Measurements from ENCODE around the gene CNN2. TPM values are rescaled to one million over a fixed set of nuclear protein-coding genes. Genes with fewer than 3 reads are reported as not detected.

The CNN2 gene
- total RNA-seq, 1 donor from 2014 or later, result 164 TPM

DNA sequence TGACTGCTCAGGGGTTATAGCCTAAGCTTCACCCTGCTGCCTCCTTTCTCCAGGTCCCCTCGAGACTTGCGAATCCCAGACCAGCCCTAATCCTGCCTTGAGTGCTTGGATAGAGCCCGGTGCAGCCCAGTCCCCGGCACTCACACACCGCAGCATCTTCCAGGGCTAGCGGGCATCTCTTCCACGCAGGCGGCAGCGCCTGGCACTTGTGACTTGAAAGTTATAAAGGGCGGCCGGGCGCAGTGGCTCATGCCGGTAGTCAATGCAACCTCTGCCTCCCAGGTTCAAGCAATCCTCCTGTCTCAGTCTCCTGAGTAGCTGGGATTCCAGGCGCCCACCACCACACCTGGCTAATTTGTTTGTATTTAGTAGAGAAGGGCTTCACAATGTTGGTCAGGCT is 40.3 kb upstream of the CNN2 start:
- DNase-seq (ENCODE audit: low read depth), result no peak
- TF ChIP-seq, protein P1, sequence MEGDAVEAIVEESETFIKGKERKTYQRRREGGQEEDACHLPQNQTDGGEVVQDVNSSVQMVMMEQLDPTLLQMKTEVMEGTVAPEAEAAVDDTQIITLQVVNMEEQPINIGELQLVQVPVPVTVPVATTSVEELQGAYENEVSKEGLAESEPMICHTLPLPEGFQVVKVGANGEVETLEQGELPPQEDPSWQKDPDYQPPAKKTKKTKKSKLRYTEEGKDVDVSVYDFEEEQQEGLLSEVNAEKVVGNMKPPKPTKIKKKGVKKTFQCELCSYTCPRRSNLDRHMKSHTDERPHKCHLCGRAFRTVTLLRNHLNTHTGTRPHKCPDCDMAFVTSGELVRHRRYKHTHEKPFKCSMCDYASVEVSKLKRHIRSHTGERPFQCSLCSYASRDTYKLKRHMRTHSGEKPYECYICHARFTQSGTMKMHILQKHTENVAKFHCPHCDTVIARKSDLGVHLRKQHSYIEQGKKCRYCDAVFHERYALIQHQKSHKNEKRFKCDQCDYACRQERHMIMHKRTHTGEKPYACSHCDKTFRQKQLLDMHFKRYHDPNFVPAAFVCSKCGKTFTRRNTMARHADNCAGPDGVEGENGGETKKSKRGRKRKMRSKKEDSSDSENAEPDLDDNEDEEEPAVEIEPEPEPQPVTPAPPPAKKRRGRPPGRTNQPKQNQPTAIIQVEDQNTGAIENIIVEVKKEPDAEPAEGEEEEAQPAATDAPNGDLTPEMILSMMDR (conservative IDR thresholded peaks at IDR 0.05; ENCODE audit: low read depth, low read length), result no peak

DNA sequence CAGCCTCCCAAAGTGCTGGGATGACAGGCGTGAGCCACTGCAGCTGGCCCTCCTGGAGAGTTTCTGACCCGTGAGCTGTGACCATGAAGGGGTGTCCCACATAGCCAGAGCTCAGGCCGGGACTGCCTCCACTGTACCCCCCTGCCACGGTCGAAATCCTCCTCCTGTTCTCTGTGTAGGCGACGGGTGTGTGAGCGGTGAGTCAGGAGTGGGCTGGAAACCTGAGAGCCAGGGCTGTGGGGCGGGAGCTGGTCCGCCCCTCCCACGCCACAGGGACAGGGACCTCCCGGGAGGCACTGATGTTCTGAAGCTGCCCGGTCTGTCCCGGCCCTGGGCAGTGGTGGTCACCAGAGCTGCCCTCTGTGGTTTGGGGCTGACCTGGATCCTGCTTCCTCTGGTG is 38.3 kb upstream of the CNN2 start:
- TF ChIP-seq, protein P1 (conservative IDR thresholded peaks at IDR 0.05; ENCODE audit: low read depth, low read length), result no peak
- no peak for DNase-seq (ENCODE audit: low read depth)
- H3K4me3 ChIP-seq (ENCODE audit: low read depth, low read length), result no peak overlapping the region

More for the DNA sequence above, 40.3 kb upstream of the CNN2 start:
- no peak overlapping the region for H3K4me3 ChIP-seq (ENCODE audit: low read depth, low read length)

DNA sequence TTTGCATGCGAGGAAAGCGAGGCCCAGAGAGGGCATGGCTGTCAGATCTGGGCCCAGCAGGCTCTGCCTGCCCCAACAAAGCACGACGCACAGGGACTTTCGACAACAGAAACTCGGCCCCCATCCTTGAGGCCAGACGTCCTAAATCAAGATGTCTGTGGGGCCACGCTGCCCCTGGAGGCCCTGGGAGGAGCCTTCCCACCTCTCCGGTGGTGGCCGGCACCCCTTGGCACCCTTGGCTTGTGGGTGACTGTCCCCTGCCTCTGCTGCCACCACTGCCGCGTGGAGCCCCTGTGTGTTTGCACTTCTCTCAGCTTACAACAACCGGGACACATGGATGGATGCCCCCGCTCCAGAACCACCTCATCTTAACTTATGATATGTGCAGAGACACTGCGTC is 37.9 kb upstream of the CNN2 start:
- no peak overlapping the region for H3K4me3 ChIP-seq (ENCODE audit: low read depth, low read length)
- TF ChIP-seq, protein P1 (conservative IDR thresholded peaks at IDR 0.05; ENCODE audit: low read depth, low read length), result no peak
- no peak for DNase-seq (ENCODE audit: low read depth)

DNA sequence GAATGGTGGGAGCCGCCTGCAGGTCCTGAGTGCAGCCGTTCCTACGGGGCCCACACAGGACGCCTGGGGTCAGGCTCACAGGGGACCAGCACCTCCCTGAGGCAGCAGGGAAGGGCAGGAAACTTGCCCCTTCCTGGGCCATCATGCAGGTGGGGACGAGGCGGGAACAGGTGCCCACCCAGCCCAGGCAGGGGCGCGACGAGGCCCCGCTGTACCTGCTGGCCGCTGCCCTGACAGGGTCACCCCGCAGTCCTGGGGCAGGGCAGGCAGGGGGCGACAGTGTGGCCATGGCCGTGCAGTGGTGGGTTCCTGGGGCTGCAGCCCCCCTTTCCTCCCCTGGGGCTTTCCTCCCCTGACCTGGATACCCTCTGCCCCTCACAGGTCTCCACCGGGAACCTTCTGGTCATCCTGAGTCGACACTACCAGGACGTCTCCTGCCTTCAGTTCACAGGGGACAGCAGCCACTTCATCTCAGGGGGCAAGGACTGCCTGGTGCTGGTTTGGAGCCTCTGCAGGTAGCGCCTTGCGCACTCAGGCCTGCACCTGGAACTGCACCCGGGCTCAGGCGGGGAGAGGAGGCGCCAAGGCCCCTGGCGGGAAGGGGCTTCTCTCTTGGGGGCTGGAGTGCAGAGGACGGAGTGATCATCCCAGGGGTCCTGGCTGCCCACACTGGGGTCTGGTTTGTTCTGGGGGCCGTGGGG is 36.9 kb upstream of the CNN2 start:
- no peak for DNase-seq (ENCODE audit: low read depth)
- no peak overlapping the region for H3K4me3 ChIP-seq (ENCODE audit: low read depth, low read length)
- TF ChIP-seq, protein P1 (conservative IDR thresholded peaks at IDR 0.05; ENCODE audit: low read depth, low read length), result peak; percentile 49

DNA sequence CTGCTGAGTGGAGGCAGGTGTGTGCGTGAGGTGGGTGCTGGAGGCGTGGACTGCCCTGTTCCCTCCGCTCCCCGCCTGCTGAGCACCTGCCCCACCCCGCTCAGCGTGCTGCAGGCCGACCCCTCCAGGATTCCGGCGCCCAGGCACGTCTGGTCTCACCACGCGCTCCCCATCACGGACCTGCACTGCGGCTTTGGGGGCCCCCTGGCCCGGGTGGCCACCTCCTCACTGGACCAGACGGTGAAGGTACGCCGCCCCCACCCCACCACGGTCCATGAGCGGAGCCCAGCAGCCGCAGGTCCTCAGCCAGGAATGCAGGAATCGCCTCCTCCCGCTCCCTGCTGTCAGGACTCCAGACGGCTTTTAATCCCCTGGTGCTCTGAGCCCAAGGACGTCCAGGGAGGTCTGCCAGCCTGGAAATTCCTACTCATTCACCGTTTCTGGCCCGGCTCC is 36.3 kb upstream of the CNN2 start:
- TF ChIP-seq, protein P1 (conservative IDR thresholded peaks at IDR 0.05; ENCODE audit: low read depth, low read length), result no peak
- DNase-seq (ENCODE audit: low read depth), result no peak
- H3K4me3 ChIP-seq (ENCODE audit: low read depth, low read length), result no peak overlapping the region

DNA sequence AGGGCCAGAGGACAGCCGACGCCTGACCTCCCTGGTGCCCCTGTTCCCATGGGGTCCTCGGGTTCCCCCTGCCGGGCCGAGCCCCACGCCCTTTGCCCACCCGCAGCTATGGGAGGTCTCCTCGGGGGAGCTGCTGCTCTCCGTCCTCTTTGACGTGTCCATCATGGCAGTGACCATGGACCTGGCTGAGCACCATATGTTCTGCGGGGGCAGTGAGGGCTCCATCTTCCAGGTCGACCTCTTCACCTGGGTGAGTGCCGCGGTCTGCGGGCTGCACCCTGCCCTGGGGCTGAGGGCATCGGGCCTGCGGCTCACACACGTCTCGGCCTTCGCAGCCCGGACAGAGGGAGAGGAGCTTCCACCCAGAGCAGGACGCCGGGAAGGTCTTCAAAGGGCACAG is 35.7 kb upstream of the CNN2 start:
- TF ChIP-seq, protein P1 (conservative IDR thresholded peaks at IDR 0.05; ENCODE audit: low read depth, low read length), result no peak

More for the DNA sequence above, 35.7 kb upstream of the CNN2 start:
- no peak for DNase-seq (ENCODE audit: low read depth)
- no peak overlapping the region for H3K4me3 ChIP-seq (ENCODE audit: low read depth, low read length)

All from epithelial cell of proximal tubule (primary cell).